Lung (tissue), 12 donors: ENCODE measurements around the gene KISS1R. TPM values are rescaled to one million over a fixed set of nuclear protein-coding genes. Genes with fewer than 3 reads are reported as not detected.

ENCODE experiments used
- ATAC-seq: fragments of 200-7000 bp; cut with Tn5 transposase; one replicate; pipeline ENCODE4 v1.9.1; 2020; ENCODE audit warnings: moderate number of reproducible peaks; ENCODE audit not compliant: insufficient read depth, low FRiP score
- DNase-seq, 3 donors: peaks; one replicate each; pipeline ENCODE4 v3.0.0-alpha.2; 2013 to 2017
- H3K27ac ChIP-seq, 2 donors: one replicate each; pipeline ENCODE4 v1.5.1; 2013; ENCODE audit warnings: mild to moderate bottlenecking in 2 of 2, moderate library complexity in 2 of 2, control low read depth in 1 of 2, inconsistent platforms in 1 of 2, low read depth in 1 of 2, low read length in 1 of 2
- H3K27me3 ChIP-seq, 3 donors: one replicate each; pipeline ENCODE4 v1.5.1; 2013; ENCODE audit warnings: low read length in 2 of 3; ENCODE audit not compliant: control insufficient read depth in 3 of 3, insufficient read depth in 3 of 3
- H3K36me3 ChIP-seq, 4 donors: one replicate each; pipeline ENCODE4 v1.5.1; 2013; ENCODE audit warnings: low read length in 4 of 4, mild to moderate bottlenecking in 1 of 4, moderate library complexity in 1 of 4; ENCODE audit not compliant: control insufficient read depth in 4 of 4, insufficient read depth in 4 of 4
- H3K4me1 ChIP-seq, 5 donors: one replicate each; pipeline ENCODE4 v1.5.1; 2013; ENCODE audit warnings: low read length in 5 of 5, mild to moderate bottlenecking in 2 of 5, moderate library complexity in 1 of 5; ENCODE audit not compliant: control insufficient read depth in 5 of 5, insufficient read depth in 5 of 5
- H3K4me3 ChIP-seq: one replicate; pipeline ENCODE4 v1.5.1; 2013; ENCODE audit warnings: mild to moderate bottlenecking, control low read depth, moderate library complexity
- H3K9ac ChIP-seq, 2 donors: one replicate each; pipeline ENCODE4 v1.5.1; 2013; ENCODE audit warnings: low read length in 2 of 2, control low read depth in 1 of 2; ENCODE audit not compliant: insufficient read depth in 1 of 2
- H3K9me3 ChIP-seq, 4 donors: one replicate each; pipeline ENCODE4 v1.5.1; 2013; ENCODE audit warnings: low read length in 3 of 4, mild to moderate bottlenecking in 1 of 4, moderate library complexity in 1 of 4; ENCODE audit not compliant: control insufficient read depth in 4 of 4, insufficient read depth in 3 of 4
- WGBS, 2 donors: extraction: QIAGEN DNeasy Blood & Tissue Kit; methylation state at CpG; one replicate each; pipeline ENCODE4 v1.1.7; 2013; 5-methylcytosine and 5-hydroxymethylcytosine counted together
- polyA plus RNA-seq, 2 donors: library from polyadenylated mRNA; stranded (reverse); fragments of 200-250 nt; gene quantifications; one replicate each; pipeline ENCODE4 v1.2.1, GENCODE V29; 2013
- total RNA-seq, 2 donors: library from RNA; depleted of rRNA in 1 of 2; stranded (reverse); fragments of >200 nt in 1 of 2; gene quantifications; one replicate each; pipeline ENCODE4 v1.2.1, GENCODE V29; 2014 to 2021
- TF ChIP-seq, protein P1 (sequence below): IDR thresholded peaks from 2 replicates; pipeline ENCODE4 v1.5.1; 2012; ENCODE audit warnings: mild to moderate bottlenecking; ENCODE audit errors: control extremely low read depth, extremely low read depth
- donor health status: control.
- donor health status: control.
- donor health status: Bipolar disorder and iron deficiency.
- donor health status: healthy.
- donor health status: DM: yes; HTN: yes; CAD: no.

KISS1R gene
- total and polyA plus RNA-seq, 4 donors: 0.13 to 0.21 TPM; not detected in 2

DNA sequence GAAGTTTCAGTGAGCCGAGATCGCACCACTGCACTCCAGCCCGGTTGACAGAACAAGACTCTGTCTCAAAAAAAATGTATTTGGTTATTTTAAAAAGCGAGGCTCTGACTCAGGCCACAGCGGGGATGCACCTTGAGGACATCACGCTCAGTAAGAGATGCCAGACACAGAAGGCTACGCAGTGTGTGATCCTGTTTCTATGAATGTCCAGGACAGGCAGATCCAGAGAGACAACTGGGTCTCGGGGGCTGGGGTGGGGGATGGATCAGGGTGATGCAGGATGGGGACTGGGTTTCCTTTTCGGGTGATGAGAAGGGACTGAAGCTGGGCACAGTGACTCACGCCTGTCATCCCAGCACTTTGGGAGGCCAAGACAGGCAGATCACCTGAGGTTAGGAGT lies 29.5 kb upstream of the KISS1R start:
- ATAC-seq (no peak), DNase-seq (no peak)
- H3K4me3 ChIP-seq: no peak overlapping the region
- TF ChIP-seq, protein P1, sequence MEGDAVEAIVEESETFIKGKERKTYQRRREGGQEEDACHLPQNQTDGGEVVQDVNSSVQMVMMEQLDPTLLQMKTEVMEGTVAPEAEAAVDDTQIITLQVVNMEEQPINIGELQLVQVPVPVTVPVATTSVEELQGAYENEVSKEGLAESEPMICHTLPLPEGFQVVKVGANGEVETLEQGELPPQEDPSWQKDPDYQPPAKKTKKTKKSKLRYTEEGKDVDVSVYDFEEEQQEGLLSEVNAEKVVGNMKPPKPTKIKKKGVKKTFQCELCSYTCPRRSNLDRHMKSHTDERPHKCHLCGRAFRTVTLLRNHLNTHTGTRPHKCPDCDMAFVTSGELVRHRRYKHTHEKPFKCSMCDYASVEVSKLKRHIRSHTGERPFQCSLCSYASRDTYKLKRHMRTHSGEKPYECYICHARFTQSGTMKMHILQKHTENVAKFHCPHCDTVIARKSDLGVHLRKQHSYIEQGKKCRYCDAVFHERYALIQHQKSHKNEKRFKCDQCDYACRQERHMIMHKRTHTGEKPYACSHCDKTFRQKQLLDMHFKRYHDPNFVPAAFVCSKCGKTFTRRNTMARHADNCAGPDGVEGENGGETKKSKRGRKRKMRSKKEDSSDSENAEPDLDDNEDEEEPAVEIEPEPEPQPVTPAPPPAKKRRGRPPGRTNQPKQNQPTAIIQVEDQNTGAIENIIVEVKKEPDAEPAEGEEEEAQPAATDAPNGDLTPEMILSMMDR: no peak
- H3K36me3 ChIP-seq: peaks cover 0 to 63% (median 29%) of the 10 kb centered on the region in 4 donors
- 96 to 97% methylated on average over 10 of the region's 10 CpGs for WGBS, 2 donors
- H3K27ac ChIP-seq: no peak overlapping the region
- H3K27me3 ChIP-seq: no peaks in the 10 kb centered on the region
- no peak overlapping the region for H3K9ac ChIP-seq
- H3K4me1 ChIP-seq: peaks cover 0 to 6% (median 0%) of the 10 kb centered on the region in 5 donors
- no peaks in the 10 kb centered on the region for H3K9me3 ChIP-seq

DNA sequence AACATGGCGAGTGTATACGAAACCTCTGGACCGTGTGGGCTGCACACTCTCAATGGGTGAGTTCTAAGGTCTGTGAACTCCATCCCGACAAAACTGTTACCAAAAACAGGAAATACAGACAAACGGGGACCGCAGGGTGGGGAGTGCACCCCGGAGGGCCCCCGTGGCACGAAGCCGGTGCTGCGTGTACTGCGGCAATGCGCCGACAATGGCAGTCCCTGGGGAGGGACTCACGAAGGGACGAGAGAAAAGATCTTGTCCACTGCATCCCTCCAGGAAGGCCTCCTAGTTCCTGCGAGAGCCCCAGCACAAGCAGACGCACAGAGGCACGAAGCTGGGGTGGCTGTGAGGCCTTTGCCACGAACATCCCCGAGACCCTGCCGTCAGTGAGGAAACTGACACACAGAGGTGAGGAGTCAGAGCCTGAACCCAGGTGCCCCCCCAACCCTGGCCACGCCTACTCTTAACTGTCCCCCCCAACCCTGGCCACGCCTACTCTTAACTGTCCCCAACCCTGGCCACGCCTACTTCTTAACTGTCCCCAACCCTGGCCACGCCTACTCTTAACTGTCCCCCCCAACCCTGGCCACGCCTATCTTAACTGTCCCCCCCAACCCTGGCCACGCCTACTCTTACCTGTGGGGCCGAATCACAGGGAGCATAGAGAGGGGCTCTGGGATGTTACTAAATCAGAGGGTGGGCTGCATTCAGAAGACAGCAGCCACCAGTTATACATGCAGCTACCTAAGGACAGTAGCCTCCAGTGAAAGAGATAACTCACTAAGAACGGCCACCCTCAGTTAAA lies 28.4 kb upstream of the KISS1R start:
- WGBS, 2 donors: 89% methylated on average over 30 of the region's 30 CpGs
- DNase-seq: no peak

DNA sequence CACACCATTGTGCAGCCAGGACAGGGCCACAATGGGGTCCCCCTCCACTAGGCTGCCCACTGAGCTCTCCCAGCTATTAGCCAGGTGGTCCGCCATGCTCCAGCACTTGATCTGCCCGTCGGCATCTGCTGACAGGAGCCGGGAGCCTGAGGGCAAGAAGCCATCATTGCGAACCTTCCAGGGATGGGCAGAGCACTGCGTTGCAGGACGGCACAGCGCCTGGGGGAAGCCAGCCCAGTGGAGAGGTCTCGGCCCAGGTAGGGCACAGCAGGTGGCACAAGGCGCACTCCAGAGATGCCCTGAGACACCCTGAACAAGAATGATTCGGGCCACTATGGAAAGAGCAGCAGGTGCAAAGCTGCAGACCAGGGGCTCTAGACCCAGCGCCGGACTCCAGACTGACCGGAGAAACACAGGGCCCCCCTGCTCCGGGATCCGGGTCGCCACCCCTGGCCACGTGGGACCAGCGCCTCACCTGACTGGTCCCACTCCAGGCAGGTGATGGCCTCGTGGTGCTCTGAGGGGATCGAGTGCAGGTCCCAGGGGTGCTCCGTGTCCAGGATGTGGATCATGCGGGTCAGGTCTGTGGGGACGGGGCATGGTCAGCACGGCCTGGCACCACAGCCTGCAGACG lies 27.4 kb upstream of the KISS1R start:
- TF ChIP-seq, protein P1: no peak
- no peak overlapping the region for H3K9ac ChIP-seq
- WGBS, 2 donors: 95 to 96% methylated on average over 26 of the region's 26 CpGs
- H3K36me3 ChIP-seq: peaks cover 0 to 41% (median 19%) of the 10 kb centered on the region in 4 donors
- H3K27me3 ChIP-seq: no peaks in the 10 kb centered on the region
- ATAC-seq: no peak
- no peaks in the 10 kb centered on the region for H3K9me3 ChIP-seq
- no peak for DNase-seq
- peaks cover 0 to 6% (median 0%) of the 10 kb centered on the region in 5 donors for H3K4me1 ChIP-seq
- no peak overlapping the region for H3K4me3 ChIP-seq
- no peak overlapping the region for H3K27ac ChIP-seq

More for the DNA sequence above, 28.4 kb upstream of the KISS1R start:
- Histone ChIP-seq H3K4me3 (no peak overlapping the region), H3K9me3 (no peaks in the 10 kb centered on the region), H3K27me3 (no peaks in the 10 kb centered on the region), H3K9ac (no peak overlapping the region), H3K4me1 (peaks cover 0 to 6% (median 0%) of the 10 kb centered on the region in 5 donors), H3K36me3 (peaks cover 0 to 51% (median 23%) of the 10 kb centered on the region in 4 donors), H3K27ac (no peak overlapping the region)
- no peak for ATAC-seq
- TF ChIP-seq, protein P1: no peak
